Liver (tissue), 9 donors: ENCODE data around the gene UNC13C. TPM values are rescaled to one million over a fixed set of nuclear protein-coding genes. Genes with fewer than 3 reads are reported as not detected.
A peak's percentile ranks its signal among the peaks of the same experiment; 100 is the strongest.

ENCODE experiments used
- DNase-seq: peaks from one replicate; pipeline ENCODE4 v3.0.0-alpha.2; 2017; ENCODE audit warnings: low spot score
- H3K27ac ChIP-seq, 2 donors: one replicate each; pipeline ENCODE4 v1.7.0; 2013; ENCODE audit warnings: inconsistent platforms in 2 of 2, low read length in 2 of 2, control low read depth in 1 of 2, low read depth in 1 of 2, mild to moderate bottlenecking in 1 of 2
- H3K27me3 ChIP-seq, 4 donors: one replicate each; pipeline versions ENCODE4 v1.6.1 to v1.7.0; 2013; ENCODE audit warnings: low read length in 3 of 4, inconsistent platforms in 1 of 4, mild to moderate bottlenecking in 1 of 4, moderate library complexity in 1 of 4; ENCODE audit not compliant: control insufficient read depth in 4 of 4, insufficient read depth in 4 of 4
- H3K36me3 ChIP-seq, 4 donors: one replicate each; pipeline versions ENCODE4 v1.6.1 to v1.7.0; 2013; ENCODE audit warnings: low read length in 3 of 4, mild to moderate bottlenecking in 3 of 4, low read depth in 1 of 4, moderate library complexity in 1 of 4; ENCODE audit not compliant: control insufficient read depth in 4 of 4, insufficient read depth in 3 of 4
- H3K4me1 ChIP-seq, 4 donors: one replicate each; pipeline versions ENCODE4 v1.6.1 to v1.7.0; 2013; ENCODE audit warnings: low read length in 3 of 4, mild to moderate bottlenecking in 3 of 4, moderate library complexity in 1 of 4; ENCODE audit not compliant: control insufficient read depth in 4 of 4, insufficient read depth in 4 of 4
- H3K4me3 ChIP-seq, 3 donors: one replicate each; pipeline versions ENCODE4 v1.6.1 to v1.7.0; 2013; ENCODE audit warnings: low read length in 3 of 3, control low read depth in 1 of 3, low read depth in 1 of 3, mild to moderate bottlenecking in 1 of 3
- H3K9ac ChIP-seq, 2 donors: one replicate each; pipeline ENCODE4 v1.7.0; 2013; ENCODE audit warnings: low read length in 2 of 2, mild to moderate bottlenecking in 2 of 2, moderate library complexity in 2 of 2, control low read depth in 1 of 2, low read depth in 1 of 2
- H3K9me3 ChIP-seq, 4 donors: one replicate each; pipeline versions ENCODE4 v1.6.1 to v1.7.0; 2013; ENCODE audit warnings: low read length in 3 of 4; ENCODE audit not compliant: control insufficient read depth in 4 of 4
- ATF3 ChIP-seq: IDR thresholded peaks from 2 replicates; pipeline ENCODE4 v1.6.1; 2016; ENCODE audit warnings: antibody characterized with exemption
- EGR1 ChIP-seq, 2 donors: IDR thresholded peaks; 2 replicates each; pipeline ENCODE4 v1.6.1; 2016 to 2018; ENCODE audit warnings: antibody characterized with exemption in 2 of 2, low read depth in 2 of 2
- HNF4A ChIP-seq, 2 donors: conservative IDR thresholded peaks; 2 replicates each; pipeline ENCODE4 v1.6.1; 2016; ENCODE audit warnings: antibody characterized with exemption in 2 of 2, mild to moderate bottlenecking in 2 of 2
- HNF4G ChIP-seq: IDR thresholded peaks from 2 replicates; pipeline ENCODE4 v1.6.1; 2016; ENCODE audit warnings: antibody characterized with exemption
- JUND ChIP-seq, 2 donors: IDR thresholded peaks; 2 replicates each; pipeline ENCODE4 v1.6.1; 2016; ENCODE audit warnings: antibody characterized with exemption in 2 of 2
- RAD21 ChIP-seq, 2 donors: IDR thresholded peaks; 2 replicates each; pipeline ENCODE4 v1.6.1; 2016; ENCODE audit warnings: antibody characterized with exemption in 2 of 2, mild to moderate bottlenecking in 2 of 2
- RXRA ChIP-seq, 2 donors: IDR thresholded peaks; 2 replicates each; pipeline ENCODE4 v1.6.1; 2017 to 2018; ENCODE audit warnings: antibody characterized with exemption in 2 of 2, mild to moderate bottlenecking in 1 of 2
- SP1 ChIP-seq: IDR thresholded peaks from 2 replicates; pipeline ENCODE4 v1.6.1; 2018; ENCODE audit warnings: antibody characterized with exemption, mild to moderate bottlenecking
- YY1 ChIP-seq: IDR thresholded peaks from 2 replicates; pipeline ENCODE4 v1.6.1; 2016; ENCODE audit warnings: antibody characterized with exemption, mild to moderate bottlenecking
- ZBTB33 ChIP-seq: IDR thresholded peaks from 2 replicates; pipeline ENCODE4 v1.6.1; 2016; ENCODE audit warnings: antibody characterized with exemption
- WGBS: extraction: QIAGEN DNeasy Blood & Tissue Kit; methylation state at CpG from one replicate; pipeline ENCODE4 v1.1.7; 2013; 5-methylcytosine and 5-hydroxymethylcytosine counted together
- polyA plus RNA-seq, 2 donors: library from polyadenylated mRNA; stranded (reverse) in 1 of 2; unstranded in 1 of 2; fragments of 200-250 nt in 1 of 2; fragments of >200 nt in 1 of 2; fragmentation: Nextera tagmentation in 1 of 2; extraction: Ambion mirVana in 1 of 2; gene quantifications; one replicate each; pipeline versions ENCODE4 v1.2.1 to v1.2.3, GENCODE V29; 2013 to 2015
- total RNA-seq, 2 donors: library from RNA; depleted of rRNA; stranded (reverse); fragments of >200 nt; gene quantifications; one replicate each; pipeline ENCODE4 v1.2.3, GENCODE V29; 2014
- TF ChIP-seq, protein P1 (sequence below): IDR thresholded peaks from 2 replicates; pipeline ENCODE4 v1.6.1; 2016; ENCODE audit warnings: antibody characterized with exemption
- donor health status: healthy.
- donor health status: healthy.
- donor health status: healthy.
- donor health status: healthy.
- donor health status: healthy.

Gene UNC13C
- total and polyA plus RNA-seq, 4 donors = 0.19 TPM; not detected in 3

DNA sequence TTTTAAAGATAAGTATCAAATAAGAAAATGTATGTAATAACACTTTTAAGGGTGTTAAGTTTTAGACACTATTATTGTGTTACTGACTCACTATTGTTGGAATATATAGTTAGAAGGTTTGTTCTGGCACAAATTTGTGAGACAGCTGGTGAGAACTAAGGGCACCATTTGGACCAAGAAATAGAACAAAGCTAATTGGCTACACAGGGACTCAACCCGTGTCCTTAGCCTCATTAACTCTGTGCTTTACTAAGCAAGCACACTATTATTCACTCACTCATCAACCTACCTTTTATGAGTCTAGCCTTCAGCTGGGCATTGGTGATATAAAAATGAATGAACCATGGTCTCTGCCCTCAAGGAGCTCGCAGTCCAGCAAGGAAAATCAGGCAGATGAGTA is 4.1 kb upstream of the UNC13C start:
- no peak for TF ChIP-seq ZBTB33
- no peak for TF ChIP-seq RXRA (IDR thresholded peaks at IDR 0.05)
- no peaks in the 10 kb centered on the region for H3K36me3 ChIP-seq

DNA sequence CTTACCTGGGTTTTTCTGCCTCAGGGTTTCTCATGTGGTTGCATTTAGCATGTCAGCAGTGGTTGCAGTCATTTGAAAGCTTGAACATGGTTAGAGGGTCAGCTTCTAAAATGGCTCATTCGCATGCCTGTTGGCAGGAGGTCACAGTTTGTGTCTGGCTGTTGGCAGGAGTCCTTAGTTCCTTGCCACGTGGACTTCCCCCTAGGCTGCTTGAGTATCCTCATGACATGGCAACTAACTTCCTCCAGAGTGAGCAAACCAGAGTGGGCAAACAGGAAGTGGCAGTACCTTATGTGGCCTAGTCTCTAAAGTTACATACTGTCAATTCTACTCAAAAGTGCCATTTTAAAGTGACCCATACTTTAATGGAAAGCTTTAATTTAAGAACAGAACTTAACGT is 3.4 kb upstream of the UNC13C start:
- Histone ChIP-seq H3K9me3 (peaks cover 0 to 2% (median 0%) of the 10 kb centered on the region in 4 donors), H3K9ac (no peak overlapping the region), H3K27ac (no peak overlapping the region), H3K36me3 (no peaks in the 10 kb centered on the region), H3K27me3 (peaks cover 0 to 5% (median 3%) of the 10 kb centered on the region in 4 donors), H3K4me1 (peaks cover 0 to 6% (median 0%) of the 10 kb centered on the region in 4 donors), H3K4me3 (no peak overlapping the region)
- 77% methylated on average over 3 of the region's 3 CpGs for WGBS
- DNase-seq = no peak
- no peak for TF ChIP-seq YY1
- TF ChIP-seq RAD21 (IDR thresholded peaks at IDR 0.05) = no peak
- TF ChIP-seq SP1 = no peak

More for the DNA sequence above, 4.1 kb upstream of the UNC13C start:
- H3K9ac ChIP-seq = no peak overlapping the region
- peaks cover 0 to 5% (median 3%) of the 10 kb centered on the region in 4 donors for H3K27me3 ChIP-seq
- H3K9me3 ChIP-seq = peaks cover 0 to 2% (median 0%) of the 10 kb centered on the region in 4 donors
- no peak for DNase-seq
- WGBS = 76% methylated on average over 2 of the region's 2 CpGs
- H3K27ac ChIP-seq = no peak overlapping the region
- H3K4me3 ChIP-seq = no peak overlapping the region
- H3K4me1 ChIP-seq = peaks cover 0 to 6% (median 0%) of the 10 kb centered on the region in 4 donors

DNA sequence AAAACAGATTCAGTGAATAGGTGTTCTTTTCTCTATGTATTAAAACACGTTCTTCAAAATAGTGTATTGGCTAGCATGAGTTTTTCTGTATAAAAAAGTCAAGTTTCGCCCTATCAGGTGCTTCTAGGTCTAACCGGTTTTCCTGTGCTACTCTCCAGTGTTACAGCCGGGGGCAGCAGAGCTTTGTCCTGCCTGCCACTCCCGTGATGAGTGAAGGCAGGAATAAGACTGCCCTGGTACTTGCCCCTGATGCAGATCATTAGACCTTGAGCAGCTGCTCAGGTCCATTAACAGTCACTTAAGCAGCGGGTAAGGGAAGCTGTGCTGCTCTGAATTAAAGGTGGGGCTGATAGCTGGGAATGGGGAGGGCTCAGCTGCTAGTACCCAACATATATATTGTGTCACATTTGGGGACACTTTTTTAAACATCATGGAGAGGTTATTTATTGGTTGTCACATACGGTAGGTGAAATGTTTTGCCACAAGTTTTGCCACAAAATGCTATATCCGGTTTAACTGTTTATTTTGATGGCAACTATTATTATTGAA is 1.3 kb upstream of the UNC13C start:
- peaks cover 0 to 6% (median 0%) of the 10 kb centered on the region in 4 donors for H3K4me1 ChIP-seq
- no peak overlapping the region for H3K4me3 ChIP-seq
- no peak for DNase-seq
- H3K36me3 ChIP-seq = no peaks in the 10 kb centered on the region
- TF ChIP-seq JUND (IDR thresholded peaks at IDR 0.05) (no peak), HNF4A (conservative IDR thresholded peaks at IDR 0.05) (no peak), EGR1 (IDR thresholded peaks at IDR 0.05; ENCODE audit: low read depth in 2 of 2) (no peak), HNF4G (no peak), SP1 (no peak), ATF3 (no peak), RAD21 (IDR thresholded peaks at IDR 0.05) (peak; percentile 10 to 19)
- TF ChIP-seq, protein P1, sequence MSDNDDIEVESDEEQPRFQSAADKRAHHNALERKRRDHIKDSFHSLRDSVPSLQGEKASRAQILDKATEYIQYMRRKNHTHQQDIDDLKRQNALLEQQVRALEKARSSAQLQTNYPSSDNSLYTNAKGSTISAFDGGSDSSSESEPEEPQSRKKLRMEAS = no peak
- H3K9me3 ChIP-seq = peaks cover 0 to 2% (median 0%) of the 10 kb centered on the region in 4 donors
- peaks cover 0 to 5% (median 3%) of the 10 kb centered on the region in 4 donors for H3K27me3 ChIP-seq
- WGBS = 38% methylated on average over 8 of the region's 8 CpGs
- H3K27ac ChIP-seq = no peak overlapping the region
- H3K9ac ChIP-seq = no peak overlapping the region
